Posterior vena cava (tissue), 2 donors: ENCODE measurements around the gene CPPED1. TPM values are rescaled to one million over a fixed set of nuclear protein-coding genes. Genes with fewer than 3 reads are reported as not detected.
"Not testable (repeated sequence)": the region's sequence is repeated elsewhere in the genome, so short reads cannot be mapped to it uniquely, and the experiment has no call there.

Experiments
- DNase-seq: peaks from one replicate; pipeline ENCODE4 v3.0.0-alpha.2; 2020; ENCODE audit warnings: low spot score
- intact Hi-C, 2 donors: fragments of 100-400 bp; cut with DNase I; formaldehyde crosslinking; loops; one replicate each; pipeline versions ENCODE4 v1.14.1 to v1.14.2; 2022 to 2023
- total RNA-seq, 2 donors: library from RNA; stranded (reverse); fragmentation: NEBNext Ultra II Directional; extraction: Animal tissue kit (Norgen Biotek cat#: 25700); gene quantifications; one replicate each; pipeline ENCODE4 v1.2.1, GENCODE V29; 2021
- donor health status: DM: yes; HTN: yes; CAD: no.
- donor health status: DM: yes; HTN: yes; CAD: no.

The CPPED1 gene
- total RNA-seq, 2 donors from 2014 or later: 14.9 to 25.6 TPM

DNA sequence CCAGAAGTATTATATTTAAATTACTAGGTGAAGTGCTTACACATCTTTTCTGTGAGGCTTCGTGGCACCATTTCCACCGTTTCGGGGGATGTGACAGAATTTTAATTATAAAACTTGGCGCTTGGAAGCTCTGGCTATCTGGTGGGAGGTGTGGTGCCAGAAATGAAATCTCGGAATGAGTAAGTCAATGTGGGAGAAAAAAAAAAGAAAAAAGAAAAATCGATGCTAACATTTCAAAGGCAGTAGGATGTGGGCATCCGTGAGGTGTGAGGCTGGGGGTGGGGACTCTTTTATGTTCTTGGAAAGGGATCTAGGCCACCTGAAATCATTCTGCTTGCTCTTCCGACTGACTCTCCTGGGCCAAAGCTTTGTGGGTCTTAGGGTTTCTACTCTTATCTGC, 21.9 kb downstream of the CPPED1 start:
- intact Hi-C loops: no loop called here

DNA sequence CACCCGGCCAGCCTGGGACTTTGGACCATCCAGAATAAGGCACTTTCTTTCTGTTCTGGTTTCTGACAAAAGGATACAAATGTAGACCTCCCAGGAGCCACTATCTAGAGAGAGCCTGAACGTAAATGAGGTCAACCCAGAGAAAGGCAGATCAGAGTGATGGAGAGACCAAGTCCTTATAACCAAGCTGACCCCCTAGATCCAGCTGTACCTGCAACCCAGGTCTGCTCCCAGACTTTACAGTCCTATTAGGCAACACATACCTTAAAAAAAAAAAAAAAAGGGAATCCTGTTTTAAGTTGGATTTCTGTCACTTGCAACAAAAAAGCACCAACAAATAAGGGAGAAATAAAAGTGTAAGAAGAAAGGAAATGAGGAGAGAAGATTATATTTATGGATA, 23.2 kb downstream of the CPPED1 start:
- DNase-seq: no peak
- intact Hi-C loops: no loop called here

More for the DNA sequence above, 21.9 kb downstream of the CPPED1 start:
- no peak for DNase-seq

DNA sequence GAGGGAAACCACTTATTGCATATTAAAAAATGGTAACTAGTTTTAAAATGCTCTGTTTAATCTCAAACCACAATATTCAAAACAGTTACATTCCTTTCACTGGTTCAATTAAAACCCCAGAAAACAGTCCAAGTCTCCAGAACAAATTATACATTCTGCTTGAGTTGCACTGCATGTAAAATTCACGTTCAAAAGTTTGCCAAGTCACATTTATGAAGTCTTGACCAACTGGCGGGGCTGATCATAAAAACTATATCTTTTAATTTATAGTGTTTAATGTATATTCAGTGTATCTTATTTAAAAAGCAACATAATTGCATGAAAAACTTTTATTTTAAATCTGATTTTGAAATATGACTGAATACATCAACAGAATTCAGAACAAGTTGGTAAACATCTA, 25.0 kb downstream of the CPPED1 start:
- DNase-seq: no peak
- intact Hi-C loops: no loop called here

DNA sequence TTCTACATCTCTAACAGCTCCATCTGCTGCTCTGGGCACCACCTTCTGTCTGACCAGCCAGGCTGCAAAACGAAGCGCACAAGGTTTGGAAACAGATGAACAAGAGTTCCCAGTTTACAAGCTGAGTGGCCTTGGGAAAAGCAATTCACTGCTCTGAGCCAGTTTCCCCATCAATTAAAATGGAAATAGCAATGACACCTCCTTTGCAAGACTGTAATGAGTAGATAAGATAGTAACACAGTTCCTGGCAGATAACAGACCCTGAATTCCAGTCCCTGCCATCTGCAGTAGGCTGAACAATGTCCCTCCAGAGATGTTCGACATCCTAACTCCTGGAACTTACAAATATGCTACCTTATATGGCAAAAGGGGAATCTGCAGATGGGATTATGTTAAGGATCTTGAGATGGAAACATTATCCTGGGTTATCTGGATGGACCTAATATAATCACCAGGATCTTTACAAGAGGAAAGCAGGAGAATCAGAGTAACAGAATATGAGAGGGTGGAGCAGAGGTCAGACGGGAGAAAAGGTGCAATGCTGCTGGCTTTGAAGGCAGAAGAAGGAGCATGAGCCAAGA, 27.9 kb downstream of the CPPED1 start:
- intact Hi-C loops: no loop called here
- no peak for DNase-seq

DNA sequence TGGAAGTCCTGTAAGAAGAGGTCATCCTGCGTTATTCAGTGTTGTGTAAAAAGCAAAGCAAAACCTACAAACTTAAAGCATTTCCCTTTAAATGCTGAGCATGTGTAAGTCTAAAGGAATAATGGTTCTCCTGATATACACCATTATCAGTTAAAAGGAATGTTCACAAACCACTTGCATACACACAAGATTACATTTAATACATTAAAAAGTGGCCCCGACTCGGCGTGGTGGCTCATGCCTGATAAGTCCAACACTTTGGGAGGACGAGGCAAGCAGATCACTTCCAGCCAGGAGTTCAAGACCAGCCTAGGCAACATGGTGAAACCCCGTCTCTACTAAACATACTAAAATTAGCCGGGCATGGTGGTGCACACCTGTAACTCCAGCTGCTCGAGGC, 30.5 kb downstream of the CPPED1 start:
- intact Hi-C loops: no loop called here

DNA sequence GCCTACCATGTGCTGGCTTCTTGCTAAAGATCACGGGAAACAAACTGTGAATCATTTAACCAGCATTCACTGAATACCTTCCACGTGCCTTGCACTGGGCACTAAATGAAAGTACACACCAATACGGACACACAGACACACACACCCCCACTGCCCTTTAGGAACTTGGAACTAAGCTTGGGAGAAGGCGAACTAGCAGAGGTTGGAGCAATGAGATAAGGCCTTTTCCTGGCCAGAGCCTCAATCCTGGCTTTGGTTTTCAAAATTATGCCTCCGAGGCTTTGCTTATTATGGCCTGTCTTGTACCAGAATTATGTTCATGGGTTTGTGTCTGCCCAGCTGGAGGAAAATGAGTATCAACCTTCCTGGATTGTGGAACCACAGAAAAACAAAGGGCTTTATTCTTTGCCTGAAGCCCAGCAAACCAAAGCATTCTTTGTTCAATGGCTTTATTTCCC, 32.3 kb downstream of the CPPED1 start:
- DNase-seq: no peak

More for the DNA sequence above, 30.5 kb downstream of the CPPED1 start:
- DNase-seq: no peak

DNA sequence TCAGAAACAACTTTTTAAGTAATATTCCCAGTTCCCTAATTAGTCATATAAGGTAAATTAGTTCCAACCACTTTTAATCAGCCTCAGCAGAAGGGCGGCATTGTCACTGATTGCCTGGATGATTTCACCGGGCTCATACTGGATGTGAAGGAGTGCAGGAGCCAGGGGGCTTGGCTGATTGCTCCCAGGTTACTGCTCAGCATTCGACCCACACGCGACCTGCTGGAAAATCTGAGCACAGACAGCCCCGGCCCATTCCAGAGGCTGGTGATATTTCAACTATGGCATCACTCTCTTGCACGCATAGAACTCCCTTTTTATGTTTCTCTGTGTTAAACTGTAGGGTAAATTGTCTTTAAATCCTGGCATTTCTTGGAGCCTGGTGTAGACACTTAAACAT, 34.2 kb downstream of the CPPED1 start:
- no peak for DNase-seq
- intact Hi-C loops: no loop called here

More for the DNA sequence above, 32.3 kb downstream of the CPPED1 start:
- intact Hi-C loops: no loop called here

DNA sequence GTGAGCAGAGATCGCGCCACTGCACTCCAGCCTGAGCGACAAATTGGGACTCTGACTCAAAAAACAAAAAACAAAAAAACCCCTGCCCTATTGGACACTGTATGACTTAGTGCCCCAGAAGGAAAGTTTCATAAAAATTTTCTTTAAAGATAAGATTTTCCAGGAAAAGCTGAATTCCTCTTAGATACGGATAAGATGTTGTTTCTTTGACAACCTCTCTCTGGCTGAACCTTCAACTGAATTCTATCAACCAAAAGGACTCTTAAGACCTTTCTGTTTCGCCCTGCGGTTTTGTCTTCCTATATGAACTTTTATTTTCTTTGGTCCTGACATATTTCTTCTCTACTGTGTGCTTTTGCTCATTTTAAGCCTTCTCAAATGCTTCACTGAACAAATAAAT, 35.8 kb downstream of the CPPED1 start:
- intact Hi-C loops: no loop called here
- DNase-seq: no peak

DNA sequence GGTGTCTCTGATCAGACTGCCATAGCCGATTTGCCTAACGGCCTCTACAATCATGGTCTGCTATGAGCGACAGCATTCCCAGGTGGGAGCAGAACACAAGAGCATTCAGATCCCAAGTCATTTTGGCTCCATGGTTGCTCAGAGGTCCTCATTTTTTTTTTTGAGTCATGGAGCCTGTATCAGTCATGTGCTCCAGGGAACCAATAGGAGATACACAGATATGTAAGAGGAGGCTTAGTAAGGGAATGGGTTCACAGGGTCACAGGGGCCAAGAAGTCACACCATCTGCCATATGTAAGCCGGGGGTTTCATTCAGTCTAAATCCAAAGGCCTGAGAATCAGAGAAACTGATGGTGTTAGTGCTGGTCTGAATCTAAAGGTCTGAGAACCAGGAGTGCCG, 36.8 kb downstream of the CPPED1 start:
- intact Hi-C loops: no loop called here

DNA sequence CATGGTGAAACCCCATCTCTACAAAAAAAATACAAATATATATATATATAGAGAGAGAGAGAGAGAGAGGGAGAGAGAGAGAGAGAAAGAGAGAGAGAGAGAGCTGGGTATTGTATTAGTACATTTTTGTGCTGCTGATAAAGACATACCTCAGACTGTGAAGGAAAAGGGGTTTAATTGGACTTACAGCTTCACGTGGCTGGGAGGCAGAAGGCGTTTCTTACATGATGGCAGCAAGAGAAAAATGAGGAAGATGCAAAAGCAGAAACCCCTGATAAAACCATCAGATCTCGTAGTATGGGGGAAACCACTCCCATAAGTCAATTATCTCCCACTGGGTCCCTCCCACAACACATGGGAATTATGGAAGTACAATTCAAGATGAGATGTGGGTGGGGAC, 37.5 kb downstream of the CPPED1 start:
- intact Hi-C loops, DNase-seq: not testable (repeated sequence)

More for the DNA sequence above, 36.8 kb downstream of the CPPED1 start:
- DNase-seq: no peak

DNA sequence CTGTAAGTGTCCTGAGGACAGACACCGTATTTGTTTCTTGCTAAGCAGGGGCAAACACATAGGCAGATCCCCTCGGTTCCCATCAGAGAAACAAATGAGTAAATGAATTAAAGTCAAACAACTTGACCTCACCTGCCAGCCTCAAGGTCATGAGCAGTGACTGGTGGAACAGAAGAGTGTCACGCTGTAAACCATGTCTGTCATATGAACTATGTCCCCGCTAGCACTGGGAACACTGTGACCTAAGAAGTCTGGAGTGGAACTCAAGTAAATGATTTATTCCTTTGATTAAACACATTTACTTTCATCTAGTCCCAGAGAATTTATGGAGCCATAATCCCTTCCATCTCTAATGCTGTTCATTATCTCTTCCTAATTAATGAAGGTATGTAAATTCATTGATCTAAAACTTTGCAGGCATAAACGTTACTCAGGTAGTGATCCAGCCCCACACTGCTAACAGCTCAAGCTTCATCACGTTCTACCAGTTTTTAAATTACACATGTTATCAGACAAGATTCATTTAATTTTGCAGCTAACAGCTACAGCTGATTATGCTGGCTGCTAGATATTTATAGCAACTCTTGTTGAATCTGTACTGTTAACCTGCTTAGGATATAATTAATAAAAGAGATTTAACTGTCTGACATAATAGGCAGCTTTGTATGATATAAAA, 38.7 kb downstream of the CPPED1 start:
- DNase-seq: no peak
- intact Hi-C loops: no loop called here

DNA sequence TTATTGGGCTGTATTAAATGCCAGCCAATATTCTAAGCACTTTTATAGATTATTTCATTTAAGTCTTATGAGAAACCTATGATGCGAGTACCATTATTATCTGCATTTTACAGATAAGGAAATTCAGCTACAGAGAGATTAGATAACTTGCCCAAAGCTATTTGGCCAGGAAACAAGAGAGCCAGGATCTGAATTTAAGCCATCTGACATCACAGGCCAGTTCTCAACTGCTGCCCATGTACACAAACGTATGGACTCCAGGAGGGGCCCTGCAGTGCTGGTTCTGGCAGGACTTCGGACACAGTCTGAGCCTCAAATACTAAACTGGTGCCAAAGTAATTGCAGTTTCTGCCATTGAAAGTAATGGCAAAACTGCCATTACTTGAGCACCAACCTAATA, 40.2 kb downstream of the CPPED1 start:
- DNase-seq: no peak
- intact Hi-C loops: no loop called here

DNA sequence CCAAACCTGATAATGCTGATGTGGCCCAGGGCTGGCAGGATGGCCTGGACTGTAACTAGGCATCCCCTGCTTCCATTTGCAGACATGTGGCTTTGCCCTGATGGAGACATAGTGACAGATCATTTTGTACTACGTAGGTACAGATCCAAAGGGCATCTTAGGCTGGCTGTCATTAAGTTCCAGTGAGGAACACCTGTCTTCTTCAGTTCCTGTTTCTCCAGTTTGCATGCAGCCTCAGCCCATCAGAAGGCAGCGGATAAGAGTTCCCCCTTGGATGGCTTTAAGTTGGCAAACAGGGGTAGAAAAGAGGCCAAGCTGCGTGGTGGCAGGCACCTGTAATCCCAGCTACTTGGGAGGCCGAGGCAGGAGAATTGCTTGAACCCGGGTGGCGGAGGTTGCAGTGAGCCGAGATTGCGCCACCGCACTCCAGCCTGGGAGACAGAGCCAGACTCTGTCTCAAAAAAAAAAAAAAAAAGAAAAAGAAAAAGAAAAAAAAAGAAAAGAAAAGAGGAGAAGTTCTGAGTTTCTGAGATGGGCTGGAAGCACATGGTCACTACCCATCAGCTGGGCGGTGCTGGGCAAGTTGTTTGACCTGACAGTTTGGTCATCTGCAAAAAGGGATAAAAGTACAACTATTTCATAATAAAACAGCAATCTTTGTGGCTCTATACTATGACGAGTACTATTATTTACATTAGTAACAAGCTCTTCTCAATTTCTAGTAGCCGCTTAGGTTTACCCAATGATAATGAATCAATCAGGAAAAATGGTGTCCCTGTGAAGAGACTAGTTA, 42.7 kb downstream of the CPPED1 start:
- intact Hi-C loops: no loop called here
- no peak for DNase-seq

DNA sequence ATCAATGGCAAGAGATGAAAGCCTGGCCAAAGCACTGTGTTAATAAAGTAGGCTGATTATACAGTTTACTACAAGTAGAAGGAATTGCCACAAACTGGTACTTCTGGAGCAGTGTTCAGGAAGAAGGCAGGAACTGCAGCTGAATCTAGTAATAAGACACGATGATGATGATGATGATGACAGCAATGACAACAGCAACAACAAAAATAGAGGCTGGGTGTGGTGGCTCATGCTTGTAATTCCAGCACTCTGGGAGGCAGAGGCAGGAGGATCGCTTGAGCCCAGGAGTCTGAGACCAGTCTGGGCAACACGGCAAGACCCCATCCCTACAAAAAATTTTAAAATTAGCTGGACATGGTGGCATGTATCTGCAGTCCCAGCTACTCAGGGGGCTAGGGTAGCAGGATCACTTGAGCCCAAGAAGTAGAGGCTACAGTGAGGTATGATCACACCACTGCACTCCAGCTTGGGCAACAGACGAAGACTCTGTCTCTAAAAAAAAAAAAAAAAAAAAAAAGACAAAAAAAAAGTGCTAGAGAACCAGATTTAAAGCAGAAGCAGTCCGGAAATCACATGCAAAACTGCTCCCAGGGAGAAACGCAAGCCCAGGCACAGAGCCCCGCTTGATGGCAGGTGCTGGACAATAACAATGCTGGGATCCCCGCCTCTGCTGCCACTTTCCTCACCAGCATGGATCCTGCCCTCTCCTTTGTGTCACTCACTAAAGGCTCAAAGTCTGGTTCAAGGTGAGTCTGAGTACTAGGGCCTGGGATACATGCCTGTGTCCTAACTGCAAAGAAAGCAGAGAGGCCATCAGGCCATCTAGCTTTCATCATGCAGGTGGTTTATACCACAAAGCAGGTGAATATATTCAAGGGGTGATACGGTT, 44.8 kb downstream of the CPPED1 start:
- DNase-seq: no peak
- intact Hi-C loops: no loop called here

DNA sequence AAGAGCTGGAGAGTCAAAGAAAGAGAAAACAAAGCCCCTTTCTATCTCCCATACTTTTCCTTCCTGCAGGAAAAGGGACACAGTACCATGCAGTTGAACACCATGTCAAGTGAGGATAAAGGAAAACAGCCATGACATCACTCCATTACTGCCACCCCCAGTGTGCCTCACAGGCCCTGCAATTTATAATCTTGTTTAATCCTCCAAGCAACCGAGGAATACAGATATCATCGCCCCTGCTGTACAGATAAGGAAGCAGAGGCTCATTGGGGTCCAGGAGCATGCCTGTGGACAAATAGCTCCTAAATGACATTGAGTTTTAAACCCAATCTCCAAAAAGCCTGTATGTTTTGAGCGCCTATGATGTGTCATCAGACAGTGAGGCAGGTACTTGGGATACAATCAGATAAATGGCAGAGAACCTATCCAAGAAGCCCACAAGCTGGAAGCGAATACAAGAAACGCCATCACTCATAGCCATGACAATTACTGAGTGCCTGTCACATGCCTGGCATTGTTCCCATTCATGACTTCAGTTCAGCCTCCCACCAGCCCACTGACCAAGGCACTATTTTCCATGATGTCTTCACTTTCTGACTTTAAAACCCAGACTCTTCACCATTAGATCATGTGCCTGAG, 45.5 kb downstream of the CPPED1 start:
- DNase-seq: no peak
- intact Hi-C loops: no loop called here

DNA sequence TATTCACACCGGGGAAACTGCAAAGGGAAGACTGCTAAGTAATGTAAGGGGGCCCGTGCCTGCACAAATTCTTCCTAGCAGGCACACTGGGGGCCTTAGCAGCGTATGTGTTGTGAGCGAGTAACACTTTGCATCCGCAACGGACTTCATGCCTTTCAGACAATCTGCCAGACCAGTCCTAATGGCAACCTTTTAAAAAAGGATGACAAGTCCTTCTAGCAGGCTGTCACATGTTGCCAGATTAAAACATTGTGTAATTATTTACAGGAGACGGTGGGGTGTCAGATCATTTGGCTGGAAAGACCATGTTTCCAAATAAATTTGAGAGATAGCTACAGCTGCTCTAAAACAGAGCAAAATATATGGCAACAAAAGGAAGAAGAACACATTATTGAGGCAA, 46.1 kb downstream of the CPPED1 start:
- no peak for DNase-seq
- intact Hi-C loops: no loop called here

DNA sequence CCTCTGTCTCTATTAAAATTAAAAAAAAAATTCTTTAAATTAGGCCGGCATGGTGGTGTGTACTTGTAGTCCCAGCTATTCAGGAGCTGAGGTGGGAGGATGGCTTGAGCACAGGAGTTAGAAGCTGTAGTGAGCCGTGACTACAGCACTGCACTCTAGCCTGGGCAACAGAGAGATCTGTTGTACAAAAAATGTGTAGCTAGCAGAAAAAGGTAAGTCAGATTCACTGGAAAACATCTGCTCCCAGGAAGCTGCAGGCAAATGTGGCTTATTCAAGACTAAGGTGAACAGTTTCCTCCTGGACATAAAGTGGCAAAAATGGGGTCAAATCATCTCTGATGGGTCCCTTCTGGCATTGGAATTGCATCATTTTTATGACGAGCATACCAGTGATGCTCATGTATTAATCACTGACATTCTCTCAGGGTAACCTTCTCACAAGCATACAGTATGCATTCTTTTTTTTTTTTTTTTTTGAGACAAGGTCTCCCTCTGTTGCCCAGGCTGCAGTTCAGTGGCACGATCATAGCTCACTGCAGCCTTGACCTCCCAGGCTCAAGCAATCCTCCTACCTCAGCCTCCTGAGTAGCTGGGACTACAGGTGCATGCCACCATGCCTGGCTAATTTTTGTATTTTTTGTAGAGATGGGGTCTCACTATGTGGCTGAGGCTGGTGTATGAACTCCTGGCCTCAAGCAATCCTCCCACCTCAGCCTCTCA, 48.7 kb downstream of the CPPED1 start:
- intact Hi-C loops: no loop called here
- DNase-seq: no peak

DNA sequence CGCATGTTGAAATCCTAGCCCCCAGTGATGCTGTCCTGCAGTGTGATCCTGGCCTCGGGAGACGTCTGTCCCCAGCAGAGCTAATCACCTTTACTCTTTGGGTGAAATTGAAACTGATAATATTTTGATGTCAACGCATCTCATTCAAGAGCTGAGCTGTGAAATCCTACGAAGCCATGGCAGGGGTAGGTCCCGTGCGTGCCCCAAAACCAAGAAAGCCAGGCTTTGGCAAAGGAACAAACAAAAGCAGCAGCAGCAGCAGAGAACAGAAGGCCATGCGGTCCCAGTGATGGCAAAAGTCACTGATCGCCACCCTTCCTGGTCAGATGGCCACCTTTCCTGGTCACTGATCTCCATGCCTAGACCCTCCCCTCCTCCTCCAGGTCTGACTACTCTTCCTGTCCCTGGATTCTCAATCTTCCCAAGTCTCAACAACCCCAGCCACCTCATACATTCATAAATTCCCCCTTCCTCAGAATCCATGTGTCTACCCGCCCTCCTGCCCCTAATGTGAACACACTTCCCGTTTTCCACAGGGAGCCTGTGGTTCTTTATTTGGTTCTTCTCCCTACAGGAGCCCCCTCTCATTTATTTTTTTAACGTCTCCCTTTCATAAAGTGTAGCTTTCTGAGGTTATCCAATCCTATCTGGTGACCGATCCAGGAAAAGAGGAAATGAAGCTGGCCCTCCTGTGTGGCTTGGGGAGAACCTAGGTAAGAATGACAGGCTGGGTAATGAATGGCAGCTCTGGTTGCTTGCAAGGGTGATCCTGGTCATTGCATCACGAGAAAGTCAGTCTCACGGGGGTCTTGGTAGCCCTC, 50.3 kb downstream of the CPPED1 start:
- intact Hi-C loops: no loop called here
- no peak for DNase-seq
